RPMI7951 (cell line): ENCODE results near the gene NDUFAF3. TPM values are rescaled to one million over a fixed set of nuclear protein-coding genes. Genes with fewer than 3 reads are reported as not detected.

Experiments used
- DNase-seq: peaks from one replicate; pipeline ENCODE4 v3.0.0-alpha.2; 2012; ENCODE audit warnings: low read depth
- total RNA-seq: library from RNA; depleted of rRNA; stranded (reverse); fragments of >200 nt; shearing (Covaris generic); gene quantifications from 2 replicates; pipeline ENCODE4 v1.2.3, GENCODE V29; 2014; rRNA removed

The NDUFAF3 gene
- 260 and 301 TPM in 2 replicates for total RNA-seq

GRCh38 chr3:49021813-49022687 lies at the start of gene NDUFAF3:
TSS of gene NDUFAF3 (plus strand) at chr3:49022121. CDS start at chr3:49022145, 24 bp downstream.
- peak; percentile 91 for DNase-seq

- DNase-seq, result no peak
Observed at GRCh38 chr3:48974076-48974864, 47.7 kb upstream of the NDUFAF3 start.

GRCh38 chr3:48979451-48979850 lies 42.5 kb upstream of the NDUFAF3 start:
- DNase-seq, result no peak

GRCh38 chr3:48980295-48980694 lies 41.6 kb upstream of the NDUFAF3 start:
- DNase-seq, result no peak

- no peak for DNase-seq
Observed at GRCh38 chr3:48982016-48982415, 39.9 kb upstream of the NDUFAF3 start.

GRCh38 chr3:48982686-48983085 lies 39.2 kb upstream of the NDUFAF3 start:
- DNase-seq, result no peak

GRCh38 chr3:48983096-48983495 lies 38.8 kb upstream of the NDUFAF3 start:
- no peak for DNase-seq

GRCh38 chr3:48984663-48985062 lies 37.3 kb upstream of the NDUFAF3 start:
- no peak for DNase-seq

- no peak for DNase-seq
Observed at GRCh38 chr3:48985831-48986376, 36.0 kb upstream of the NDUFAF3 start.

GRCh38 chr3:48989126-48989795 lies 32.7 kb upstream of the NDUFAF3 start:
- peak; percentile 8 for DNase-seq

GRCh38 chr3:48989796-48990635 lies 31.9 kb upstream of the NDUFAF3 start, which contains the start of gene P4HTM:
TSS of gene P4HTM (plus strand) at chr3:48990241. CDS start at chr3:48990257, 16 bp downstream.
- peak; percentile 81 for DNase-seq

GRCh38 chr3:48990636-48991469 lies 31.1 kb upstream of the NDUFAF3 start:
- no peak for DNase-seq

- DNase-seq, result no peak
Observed at GRCh38 chr3:48991851-48992545, 29.9 kb upstream of the NDUFAF3 start.

GRCh38 chr3:48993834-48994233 lies 28.1 kb upstream of the NDUFAF3 start:
- no peak for DNase-seq

GRCh38 chr3:48996640-48997039 lies 25.3 kb upstream of the NDUFAF3 start:
- no peak for DNase-seq

- DNase-seq, result no peak
Observed at GRCh38 chr3:48997102-48997635, 24.8 kb upstream of the NDUFAF3 start.

- no peak for DNase-seq
Observed at GRCh38 chr3:48997714-48998637, 23.9 kb upstream of the NDUFAF3 start.
